GM19467 (cell line): ENCODE measurements around the gene NAXD.
A peak's percentile ranks its signal among the peaks of the same experiment; 100 is the strongest.
"Not testable (repeated sequence)": the region's sequence is repeated elsewhere in the genome, so short reads cannot be mapped to it uniquely, and the experiment has no call there.

ENCODE experiments used
- ATAC-seq: cut with Tn5 transposase; IDR thresholded peaks from one replicate; pipeline ENCODE4 v1.9.1; 2021; ENCODE audit warnings: mild to moderate bottlenecking, moderate library complexity; ENCODE audit not compliant: unreplicated experiment

NAXD gene

DNA sequence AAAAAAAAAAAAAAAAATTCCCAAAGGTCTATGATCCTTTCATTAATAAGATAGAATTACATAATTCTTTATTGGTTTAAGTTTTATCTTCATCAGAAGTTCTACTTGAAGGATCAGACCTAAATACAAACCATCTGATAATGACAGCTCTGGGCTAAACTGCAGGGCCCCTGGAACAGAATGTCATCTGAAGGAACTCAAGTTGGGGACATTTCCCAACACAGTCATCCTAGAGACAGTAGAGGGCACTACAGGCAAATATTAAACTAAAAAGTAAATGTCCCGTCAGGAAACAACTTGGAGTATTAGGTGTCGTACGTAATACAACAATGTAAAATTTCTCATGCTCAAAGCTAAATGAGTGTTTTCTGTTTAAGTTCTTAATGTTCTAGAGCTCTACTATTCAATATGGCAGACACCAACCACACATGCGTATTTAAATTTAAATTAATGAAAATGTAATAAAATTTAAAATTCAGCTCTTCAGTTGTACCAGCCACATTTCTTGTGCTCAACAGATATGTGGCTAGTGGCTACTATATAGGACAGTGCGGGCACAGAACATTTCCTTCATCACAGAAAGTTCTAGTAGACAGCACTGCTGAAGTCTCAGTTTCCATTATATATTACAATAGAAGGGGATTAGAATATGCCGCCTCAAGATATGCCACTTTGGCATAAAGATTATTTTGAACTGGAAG, 21.8 kb upstream of the NAXD start:
- peak; percentile 66 for ATAC-seq

DNA sequence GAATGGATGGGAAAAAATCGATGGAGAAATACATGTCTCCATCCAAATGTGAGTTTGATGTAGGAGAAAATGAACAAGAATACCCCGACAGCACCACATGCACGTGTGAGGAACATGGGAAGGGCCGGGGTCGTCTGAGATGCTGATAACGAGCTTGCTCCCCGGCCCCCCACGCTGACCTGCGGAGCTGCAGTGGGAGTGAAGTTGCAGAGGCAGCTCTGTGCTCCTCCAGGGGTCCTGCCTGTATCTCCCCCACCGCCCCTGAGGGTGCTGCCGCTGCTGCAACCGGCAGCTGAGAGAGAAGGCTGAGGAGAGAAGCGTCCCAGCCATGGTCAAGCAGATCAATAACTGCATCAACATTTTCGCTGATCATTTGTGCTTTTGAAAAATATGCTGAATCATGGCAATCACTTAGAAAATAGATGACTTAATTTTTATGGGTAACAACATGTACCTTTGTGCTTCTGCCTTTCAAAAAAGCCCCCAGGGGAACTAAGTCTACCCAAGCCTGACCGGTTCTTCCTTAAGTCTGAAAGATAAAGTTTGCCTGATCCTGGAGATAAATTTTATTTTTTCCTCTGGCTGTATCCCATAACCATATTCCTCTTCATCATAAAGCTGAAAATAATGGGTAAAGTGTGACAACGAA, 18.2 kb upstream of the NAXD start:
- ATAC-seq: no peak

DNA sequence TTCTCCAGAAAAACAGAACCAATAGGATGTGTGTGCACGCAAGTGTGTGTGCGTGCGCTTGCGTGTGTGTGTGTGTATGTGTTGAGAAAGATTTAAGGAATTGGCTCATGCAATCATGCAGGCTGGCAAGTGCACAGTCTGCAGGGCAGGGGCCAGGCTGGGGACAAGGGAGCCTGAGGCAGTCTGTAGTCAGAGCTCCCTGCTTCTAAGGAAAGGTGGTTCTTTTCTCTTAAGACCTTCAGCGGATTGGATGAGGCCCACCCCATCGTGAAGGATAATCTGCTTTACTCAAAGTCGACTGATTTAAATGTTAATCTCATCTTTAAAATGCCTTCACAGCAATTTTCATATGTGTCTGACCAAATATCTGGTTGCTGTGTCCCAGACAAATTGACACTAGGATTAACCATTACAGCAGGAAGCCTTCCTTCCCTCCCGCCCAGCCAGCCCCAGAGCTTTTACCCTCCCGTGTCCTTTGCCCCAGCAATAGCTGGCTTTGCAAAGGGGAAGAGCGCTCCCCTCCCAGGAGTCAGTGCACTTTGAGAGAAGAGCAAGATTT, 15.0 kb upstream of the NAXD start:
- ATAC-seq: no peak

DNA sequence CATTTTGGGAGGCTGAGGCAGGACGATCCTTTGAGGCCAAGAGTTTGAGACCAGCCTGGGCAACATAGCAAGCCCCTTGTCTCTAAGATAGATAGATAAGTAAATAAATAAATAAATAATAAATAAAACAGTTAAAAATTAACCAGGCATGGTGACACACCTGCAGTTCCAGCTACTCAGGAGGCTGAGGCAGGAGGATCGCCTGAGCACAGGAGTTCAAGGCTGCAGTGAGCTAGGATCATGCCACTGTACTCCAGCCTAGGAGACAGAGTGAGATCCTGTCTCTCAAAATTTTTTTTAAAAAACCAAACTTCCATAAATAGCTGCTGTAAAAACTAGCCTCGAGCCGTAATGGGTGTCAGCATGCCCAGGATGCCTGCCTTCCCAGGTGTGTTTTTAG, 14.4 kb upstream of the NAXD start:
- no peak for ATAC-seq

DNA sequence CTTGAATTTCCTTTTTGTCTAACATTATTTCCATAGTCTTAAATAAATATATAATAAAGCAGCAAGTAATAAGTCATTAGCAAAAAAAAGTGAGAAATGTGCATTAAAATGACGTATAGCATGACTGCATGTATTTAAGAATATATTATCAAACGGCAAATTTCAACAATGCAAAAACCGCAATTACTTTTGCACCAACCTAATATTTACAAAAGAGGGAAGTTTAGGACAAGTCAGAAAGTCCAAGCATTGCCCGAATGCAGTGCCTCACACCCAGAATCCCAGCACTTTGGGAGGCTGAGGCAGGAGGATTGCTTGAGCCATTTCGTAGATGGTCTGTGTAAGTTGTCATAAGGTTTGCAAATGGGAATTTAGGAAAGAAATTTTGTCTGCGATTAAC, 10.2 kb upstream of the NAXD start:
- no peak for ATAC-seq

DNA sequence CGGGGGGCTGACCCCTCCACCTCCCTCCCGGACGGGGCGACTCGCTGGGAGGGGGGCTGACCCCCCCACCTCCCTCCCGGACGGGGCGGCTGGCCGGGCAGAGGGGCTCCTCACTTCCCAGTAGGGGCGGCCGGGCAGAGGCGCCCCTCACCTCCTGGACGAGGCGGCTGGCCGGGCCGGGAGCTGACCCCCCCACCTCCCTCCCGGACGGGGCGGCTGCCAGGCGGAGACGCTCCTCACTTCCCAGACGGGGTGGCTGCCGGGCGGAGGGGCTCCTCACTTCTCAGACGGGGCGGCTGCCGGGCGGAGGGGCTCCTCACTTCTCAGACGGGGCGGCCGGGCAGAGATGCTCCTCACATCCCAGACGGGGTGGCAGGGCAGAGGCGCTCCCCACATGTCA, 9.1 kb upstream of the NAXD start:
- not testable (repeated sequence) for ATAC-seq

DNA sequence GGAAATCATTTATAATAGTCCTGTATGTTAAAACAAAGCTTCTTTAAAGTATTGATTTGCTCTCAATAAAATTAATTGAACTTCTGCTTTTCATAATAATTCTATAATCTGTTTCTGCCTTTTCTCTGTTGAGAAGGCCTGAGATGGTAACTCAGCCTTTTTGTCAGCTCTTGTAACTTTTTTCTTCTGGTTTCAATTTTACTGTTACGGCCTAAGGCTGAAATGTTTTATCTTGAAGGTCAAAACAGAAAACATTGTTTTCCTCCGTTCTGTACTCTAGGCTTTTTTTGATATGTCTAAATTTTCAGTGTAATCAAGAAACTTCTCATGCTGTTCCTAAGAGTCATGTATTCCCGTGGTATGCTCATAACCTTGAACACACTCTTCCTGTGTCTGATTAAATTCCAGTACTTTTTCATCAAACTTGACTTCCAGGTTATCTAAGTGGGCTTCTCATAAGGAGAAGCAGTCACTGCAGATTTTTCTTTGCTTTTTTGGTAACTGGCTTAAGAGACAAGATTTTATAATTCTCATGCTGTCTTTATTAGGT, 7.6 kb upstream of the NAXD start:
- no peak for ATAC-seq

DNA sequence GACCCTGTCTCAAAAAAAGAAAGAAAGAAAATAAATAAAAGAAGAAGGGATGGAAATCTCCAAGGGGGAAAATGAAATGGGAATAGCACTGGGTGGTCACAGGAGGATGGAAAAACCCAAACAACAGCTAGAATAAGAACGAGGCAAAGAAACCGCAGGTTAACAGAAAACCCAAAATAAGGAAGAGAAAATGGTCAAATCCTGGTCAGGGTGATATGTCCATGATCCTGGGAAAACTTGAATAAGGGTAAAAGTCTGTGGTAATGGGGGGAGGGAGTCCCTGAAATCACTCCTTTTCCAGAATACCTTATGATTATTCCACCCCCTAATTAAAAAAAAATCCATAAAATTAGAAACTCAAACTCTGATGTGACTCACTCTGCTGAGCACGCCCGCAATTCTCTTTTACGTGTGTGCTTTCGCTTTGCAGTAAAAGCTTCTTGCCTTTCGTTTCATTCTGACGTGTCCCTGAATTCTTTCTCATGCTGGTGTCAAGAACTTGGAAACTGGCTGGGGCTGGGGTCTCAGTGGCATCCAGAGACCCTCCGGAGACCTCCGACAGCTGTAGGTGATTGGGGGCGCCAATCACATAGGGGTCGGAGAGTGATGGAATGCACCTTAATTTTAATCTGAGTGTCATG, 4.3 kb upstream of the NAXD start:
- ATAC-seq: peak; percentile 34

DNA sequence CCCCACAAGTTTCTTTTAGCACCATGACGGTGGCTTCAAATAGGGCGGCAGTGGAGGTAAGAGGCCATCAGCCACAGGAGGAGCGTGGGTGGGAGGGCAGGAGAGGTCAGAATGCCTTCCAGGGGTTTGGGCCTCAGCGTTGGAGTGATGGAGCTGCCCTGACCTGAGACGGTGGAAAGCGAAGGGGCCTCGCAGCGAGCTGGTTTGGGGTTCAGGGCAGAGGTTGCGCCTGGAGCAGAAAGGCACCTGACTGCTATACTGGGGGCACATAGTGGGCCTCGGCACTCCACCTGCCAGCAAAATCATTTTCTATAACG, 382 bp upstream of the NAXD start:
- no peak for ATAC-seq

DNA sequence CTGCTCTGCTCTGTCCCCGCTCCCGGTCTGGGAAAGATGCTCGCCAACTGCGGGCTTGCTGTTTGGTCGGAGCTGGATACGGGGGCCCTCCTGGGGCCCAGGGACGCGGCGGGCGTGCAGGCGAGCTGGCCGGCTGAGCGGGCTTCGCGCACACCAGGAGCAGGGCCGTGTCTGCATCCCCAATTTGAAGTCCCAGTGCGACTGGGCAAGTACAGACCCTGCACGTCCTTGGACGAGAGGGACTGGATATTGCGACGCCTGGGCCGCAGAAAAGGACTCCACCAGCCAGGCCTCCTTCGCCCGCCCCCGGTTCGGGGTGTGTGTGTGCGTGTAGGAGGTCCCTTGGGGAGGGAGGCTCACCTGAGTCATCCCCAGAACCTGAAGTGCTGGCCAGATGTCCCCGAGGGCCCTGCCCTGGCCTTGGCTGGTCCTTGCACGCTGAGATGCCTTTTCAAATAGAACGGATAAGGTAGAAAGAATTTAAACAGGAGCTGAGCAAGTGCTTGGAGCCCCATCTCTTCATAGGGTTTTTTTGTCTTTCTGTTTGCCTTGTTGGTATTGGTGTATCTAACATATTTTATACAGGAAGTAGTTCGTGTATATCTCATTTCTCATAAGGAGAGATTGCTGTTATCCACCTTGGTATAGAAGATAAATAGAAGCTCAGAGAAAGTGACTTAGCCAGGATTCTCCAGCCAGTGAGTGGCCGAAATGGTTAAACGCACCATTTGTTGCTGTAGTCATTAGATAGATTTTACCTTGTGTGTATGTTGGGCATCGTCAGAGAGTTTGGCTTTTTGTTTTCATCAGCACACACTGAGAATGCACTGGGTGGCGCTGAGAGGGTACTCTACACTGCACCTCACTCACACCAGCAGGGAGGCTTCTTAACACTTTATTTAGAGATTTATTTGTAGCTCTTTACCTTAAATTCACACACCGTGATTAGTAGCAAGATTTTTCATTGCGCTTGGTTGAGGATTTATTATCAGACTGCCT, 1.1 kb downstream of the NAXD start:
- ATAC-seq: peak; percentile 41

DNA sequence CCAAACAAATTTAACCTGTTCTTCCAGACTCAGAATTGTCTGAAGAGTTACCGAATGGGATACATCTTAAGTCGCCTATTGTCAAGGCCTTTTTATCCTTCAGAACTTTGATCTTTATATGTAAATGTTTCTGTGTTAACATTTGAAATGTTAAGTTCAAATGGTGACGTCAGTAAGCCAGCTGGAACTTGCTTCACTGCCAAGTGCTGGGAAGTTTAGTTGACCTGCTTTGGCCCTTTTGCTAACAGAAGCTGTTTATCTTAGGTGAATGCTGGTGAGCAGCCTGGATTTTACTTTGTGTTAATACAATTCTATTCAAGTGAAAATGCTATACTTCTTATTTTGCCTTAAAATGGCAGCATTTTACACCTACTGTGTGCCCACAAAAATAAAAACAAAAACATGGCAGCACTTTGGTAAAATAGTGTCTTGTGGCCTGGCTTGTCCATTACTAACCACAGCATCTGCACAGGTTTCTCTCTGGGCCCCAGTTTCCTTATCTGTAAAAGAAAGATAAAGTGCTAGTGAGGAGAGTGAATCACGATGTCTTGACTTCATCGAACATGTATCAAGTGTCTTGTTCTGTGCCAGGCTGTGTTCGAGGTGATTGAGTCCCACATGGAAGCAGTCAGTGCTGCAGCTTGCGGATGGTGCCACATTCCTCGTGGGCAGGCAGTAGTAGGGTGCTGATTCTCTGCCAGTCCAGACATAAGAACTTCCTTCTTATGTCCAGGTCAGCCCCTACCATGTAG, 2.2 kb downstream of the NAXD start:
- no peak for ATAC-seq

DNA sequence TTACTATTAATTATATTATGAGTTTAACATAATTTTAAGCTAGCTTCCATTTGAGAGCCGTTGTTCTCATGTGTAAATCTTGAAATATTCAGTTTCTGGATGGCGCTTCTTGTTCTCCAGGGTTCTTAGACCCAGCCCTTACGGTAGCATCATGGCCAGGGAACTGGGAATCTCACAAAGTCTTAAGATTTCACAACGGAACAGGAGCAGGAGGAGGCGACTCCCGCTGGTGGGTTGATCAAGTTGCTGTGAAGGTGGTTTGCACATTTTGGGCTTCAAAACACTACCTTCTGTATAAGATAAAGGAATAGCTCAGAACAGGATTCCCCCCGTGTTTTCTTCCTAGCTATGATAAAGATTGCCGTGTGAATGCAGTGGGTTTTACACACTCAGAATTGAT, 2.8 kb downstream of the NAXD start:
- ATAC-seq: no peak

DNA sequence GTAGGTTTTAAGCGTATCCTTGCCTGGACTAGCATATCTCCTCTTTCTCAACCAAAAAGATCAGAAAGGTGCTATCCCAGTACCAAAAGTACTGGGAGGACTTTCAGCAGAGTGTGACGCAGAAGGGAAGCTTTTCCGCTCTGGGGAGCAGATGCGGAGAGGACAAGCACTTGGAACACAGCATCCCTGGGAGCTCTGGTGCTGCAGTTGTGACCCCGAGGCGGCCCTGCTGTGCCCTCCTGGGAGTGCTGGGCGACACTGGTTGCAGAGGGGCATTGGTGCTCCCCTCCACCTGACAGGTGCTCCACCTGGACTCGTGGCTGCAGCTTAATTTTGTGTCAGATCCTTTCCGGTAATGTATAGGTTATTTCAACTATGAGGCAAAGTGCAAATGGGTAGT, 3.4 kb downstream of the NAXD start:
- no peak for ATAC-seq

DNA sequence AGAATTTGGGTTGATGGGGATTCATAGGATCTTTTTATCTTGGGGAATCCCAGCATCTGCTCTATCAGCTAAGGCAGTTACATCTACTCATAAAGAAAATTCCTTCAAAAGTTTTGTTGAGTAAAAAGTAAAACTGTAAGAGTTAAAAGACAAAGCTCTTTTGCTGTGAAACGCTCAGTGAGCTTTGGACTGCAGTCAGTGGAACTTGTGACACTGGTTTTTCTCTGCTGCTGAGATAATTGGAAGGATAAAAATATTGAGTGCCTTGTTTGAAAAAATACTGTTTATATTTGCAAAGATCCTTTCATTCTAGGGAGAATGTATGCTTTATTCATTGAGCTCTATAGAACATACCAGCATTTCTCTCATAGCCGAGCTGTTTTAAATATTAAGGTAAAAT, 5.3 kb downstream of the NAXD start:
- no peak for ATAC-seq

DNA sequence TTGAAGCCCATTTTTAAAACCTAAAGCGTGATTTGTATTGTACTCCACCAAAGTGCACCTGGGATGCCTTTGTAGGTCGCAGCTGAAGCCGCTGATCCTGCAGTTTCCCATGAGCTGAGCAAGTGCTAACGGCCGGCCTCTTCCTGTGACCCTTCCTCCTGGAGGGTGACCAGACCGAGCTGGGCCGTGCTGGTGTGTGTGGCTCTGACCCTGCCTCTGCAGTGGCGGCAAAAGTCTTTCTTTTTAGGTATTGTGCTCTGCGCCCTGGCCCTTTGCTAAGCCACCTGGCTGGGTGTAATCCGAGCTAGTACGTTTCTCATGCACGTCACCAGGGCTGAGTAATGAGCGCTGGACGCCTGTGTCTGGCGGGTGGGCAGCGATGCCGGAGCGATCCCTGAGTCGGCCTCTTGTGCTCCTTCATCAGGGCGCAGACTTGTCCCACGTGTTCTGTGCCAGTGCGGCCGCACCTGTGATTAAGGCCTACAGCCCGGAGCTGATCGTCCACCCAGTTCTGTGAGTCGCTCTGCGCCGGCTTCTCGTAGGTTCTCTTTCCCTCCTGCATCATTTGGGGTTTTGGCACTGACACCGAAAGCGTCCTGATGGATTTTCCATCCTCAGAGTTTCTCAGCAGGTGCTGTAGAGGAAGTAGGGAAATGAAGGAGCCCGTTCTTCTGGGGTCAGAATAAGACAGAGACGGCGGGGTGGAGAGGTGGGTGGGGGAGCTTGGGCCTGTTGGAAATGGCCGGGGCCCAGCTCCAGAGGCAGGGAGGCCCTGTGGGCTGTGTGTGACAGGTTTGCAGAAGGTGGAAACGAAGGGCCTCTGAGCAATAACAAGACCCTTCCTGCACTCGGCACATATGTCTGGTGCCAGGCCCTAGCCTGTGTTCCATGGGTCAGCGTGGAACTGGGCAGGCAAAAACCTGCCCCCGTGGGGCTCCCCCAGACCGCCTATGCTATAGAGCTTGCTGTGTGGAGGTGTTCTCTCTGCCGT, 9.7 kb downstream of the NAXD start:
- no peak for ATAC-seq

DNA sequence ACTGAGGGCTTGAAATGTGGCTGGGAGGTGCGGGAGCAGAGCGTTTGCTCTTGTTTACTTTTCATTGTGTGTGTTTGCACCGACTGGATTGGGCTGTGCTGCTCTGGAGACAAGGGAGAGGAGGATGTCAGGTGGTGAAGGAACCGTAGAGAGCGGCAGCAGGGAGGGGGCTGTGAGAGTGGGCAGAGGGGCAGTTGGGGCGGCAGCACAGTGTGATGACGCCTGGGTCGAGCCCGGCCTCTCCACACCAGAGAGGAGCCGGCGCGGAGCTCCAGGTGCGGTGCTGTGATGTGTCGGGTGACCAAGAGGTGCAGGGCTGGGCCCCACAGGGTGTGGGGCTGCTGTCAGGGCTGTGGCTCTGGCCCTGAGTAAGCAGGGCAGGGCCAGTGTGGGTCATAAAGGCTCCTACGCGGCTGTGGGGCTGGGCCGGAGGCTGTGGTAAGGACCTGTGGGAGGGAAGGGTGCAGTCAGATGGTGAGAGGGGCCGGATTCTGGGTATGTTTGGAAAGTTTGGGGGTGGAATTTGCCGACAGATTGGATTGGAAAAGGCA, 10.5 kb downstream of the NAXD start:
- no peak for ATAC-seq

DNA sequence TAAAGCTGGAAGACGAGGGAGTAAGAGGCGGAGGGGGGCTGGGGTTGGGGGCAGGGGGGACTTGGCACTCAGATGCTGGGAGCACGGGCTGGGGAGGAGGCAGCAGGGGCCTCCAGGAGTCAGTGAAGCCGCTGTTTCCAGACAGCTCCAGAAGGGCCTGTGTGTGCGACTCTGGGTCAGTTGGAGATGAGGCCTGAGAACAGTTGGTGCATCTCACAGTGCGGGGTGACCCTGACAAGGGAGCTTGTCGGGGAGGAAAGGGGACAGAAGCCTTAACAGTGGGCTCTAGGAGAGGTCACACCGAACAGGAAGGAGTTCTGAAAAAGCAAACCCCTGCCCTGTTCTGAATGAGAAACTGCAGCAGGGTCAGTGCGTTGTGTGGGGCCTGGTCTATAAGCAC, 11.2 kb downstream of the NAXD start:
- ATAC-seq: no peak

DNA sequence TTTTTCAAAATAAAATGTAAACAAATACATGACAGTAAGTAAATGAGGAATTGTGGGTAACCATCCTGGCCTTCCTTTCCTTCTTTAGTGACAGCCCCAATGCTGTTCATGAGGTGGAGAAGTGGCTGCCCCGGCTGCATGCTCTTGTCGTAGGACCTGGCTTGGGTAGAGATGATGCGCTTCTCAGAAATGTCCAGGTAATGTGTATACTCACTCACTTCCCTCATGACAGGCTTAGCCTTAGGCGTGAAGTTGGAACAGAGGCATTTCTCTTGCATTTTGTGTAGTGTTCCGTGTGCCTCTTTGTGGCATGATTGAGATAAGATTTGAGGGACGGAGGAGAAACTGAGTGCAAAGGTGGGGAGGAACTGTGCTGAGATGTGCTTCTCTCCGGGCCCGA, 12.0 kb downstream of the NAXD start:
- ATAC-seq: no peak
